CD4-positive, alpha-beta T cell treated with Interleukin-6 at 100 ng/mL for 8 hours (primary cell): ENCODE measurements around the gene NDE1.
"Not testable (repeated sequence)": the region's sequence is repeated elsewhere in the genome, so short reads cannot be mapped to it uniquely, and the experiment has no call there.

ENCODE experiments used
- DNase-seq: peaks from one replicate; pipeline ENCODE4 v3.0.0-alpha.2; 2020; ENCODE audit warnings: mixed read lengths, low spot score

NDE1 gene

GRCh38 chr16:15650019-15650697, at the start of gene NDE1:
Gene NDE1, plus strand, starts transcription at chr16:15650245. Its CDS starts 14,534 bp downstream, at chr16:15664779.
- peak; percentile 81 for DNase-seq

GRCh38 chr16:15601212-15601879, 48.7 kb upstream of the NDE1 start:
- no peak for DNase-seq

GRCh38 chr16:15602285-15603044, 47.6 kb upstream of the NDE1 start:
- no peak for DNase-seq

- no peak for DNase-seq
Measured at GRCh38 chr16:15604460-15605440, 45.3 kb upstream of the NDE1 start.

GRCh38 chr16:15605839-15606517, 44.1 kb upstream of the NDE1 start:
- no peak for DNase-seq

- DNase-seq: no peak
Measured at GRCh38 chr16:15606518-15607220, 43.4 kb upstream of the NDE1 start.

GRCh38 chr16:15607221-15607699, 42.8 kb upstream of the NDE1 start:
- not testable (repeated sequence) for DNase-seq

GRCh38 chr16:15607700-15608396, 42.2 kb upstream of the NDE1 start:
- no peak for DNase-seq

- no peak for DNase-seq
Measured at GRCh38 chr16:15608398-15609285, 41.4 kb upstream of the NDE1 start.

GRCh38 chr16:15609286-15609649, 40.8 kb upstream of the NDE1 start:
- no peak for DNase-seq

- no peak for DNase-seq
Measured at GRCh38 chr16:15610369-15610871, 39.6 kb upstream of the NDE1 start.

GRCh38 chr16:15611610-15612009, 38.4 kb upstream of the NDE1 start:
- no peak for DNase-seq

- DNase-seq: no peak
Measured at GRCh38 chr16:15613676-15614075, 36.4 kb upstream of the NDE1 start.

GRCh38 chr16:15616012-15616411, 34.0 kb upstream of the NDE1 start:
- DNase-seq: no peak

- DNase-seq: no peak
Measured at GRCh38 chr16:15616475-15617165, 33.4 kb upstream of the NDE1 start.

- DNase-seq: no peak
Measured at GRCh38 chr16:15617901-15618300, 32.1 kb upstream of the NDE1 start.

- DNase-seq: no peak
Measured at GRCh38 chr16:15618392-15618791, 31.7 kb upstream of the NDE1 start.

GRCh38 chr16:15620611-15621195, 29.3 kb upstream of the NDE1 start:
- no peak for DNase-seq
